ENCODE data around the gene MAEA.

- TF ChIP-seq CTCF (conservative IDR thresholded peaks at IDR 0.05): no peak
- TF ChIP-seq ZFX (IDR thresholded peaks at IDR 0.05): no peak
Observed at GRCh38 chr4:1337376-1337831, 47.7 kb downstream of the MAEA start.

All from C4-2B (cell line).